HK-2 (cell line): ENCODE results near the gene OOSP4B.
"Not testable (repeated sequence)": the region's sequence is repeated elsewhere in the genome, so short reads cannot be mapped to it uniquely, and the experiment has no call there.

Source experiments
- DNase-seq: peaks from one replicate; pipeline ENCODE4 v3.0.0-alpha.2; 2018; ENCODE audit not compliant: unreplicated experiment

OOSP4B gene

DNA sequence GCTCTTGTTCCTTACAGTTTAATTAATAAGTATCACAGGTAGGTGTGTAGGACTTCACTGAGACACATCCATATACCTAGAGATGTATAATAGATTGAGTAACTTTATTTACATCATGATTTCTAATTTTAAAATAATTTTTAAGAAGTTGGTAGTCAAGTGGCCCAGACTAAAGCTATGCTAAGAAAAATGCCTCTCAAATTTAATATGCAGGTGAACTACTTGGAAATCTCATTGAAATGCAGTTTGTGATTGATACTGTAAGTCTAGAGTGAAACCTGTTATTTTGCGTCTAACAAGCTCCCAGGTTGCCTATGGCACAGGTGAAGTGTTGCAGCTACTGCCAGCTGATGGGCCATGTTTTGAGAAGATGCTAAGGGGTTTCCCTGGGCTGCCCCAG is at the start of gene OOSP4B:
TSS of gene OOSP4B (plus strand) at position 301 of the 400 bp plus-strand sequence.
- no peak for DNase-seq

- DNase-seq = no peak
Observed at GRCh38 chr11:59967677-59968394, 49.1 kb upstream of the OOSP4B start.

DNA sequence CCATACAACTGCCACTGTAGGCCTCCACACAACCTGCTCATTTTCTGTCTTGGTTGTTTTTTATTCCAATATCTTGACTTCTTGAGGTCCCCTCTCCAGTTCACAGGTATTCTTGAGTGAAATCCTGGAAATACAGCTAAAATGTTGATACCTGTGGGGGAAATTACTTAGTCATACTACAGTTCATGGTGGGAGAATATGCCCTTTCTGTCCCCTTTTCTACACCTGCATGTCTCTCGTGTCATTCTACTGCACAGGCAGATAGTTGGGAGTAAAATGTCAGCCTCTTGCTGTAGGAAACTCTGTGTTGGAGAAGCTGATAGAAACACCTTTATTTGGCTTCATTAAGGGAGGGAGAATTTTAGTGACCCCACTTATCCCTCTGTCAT is 48.6 kb upstream of the OOSP4B start:
- DNase-seq = no peak

DNA sequence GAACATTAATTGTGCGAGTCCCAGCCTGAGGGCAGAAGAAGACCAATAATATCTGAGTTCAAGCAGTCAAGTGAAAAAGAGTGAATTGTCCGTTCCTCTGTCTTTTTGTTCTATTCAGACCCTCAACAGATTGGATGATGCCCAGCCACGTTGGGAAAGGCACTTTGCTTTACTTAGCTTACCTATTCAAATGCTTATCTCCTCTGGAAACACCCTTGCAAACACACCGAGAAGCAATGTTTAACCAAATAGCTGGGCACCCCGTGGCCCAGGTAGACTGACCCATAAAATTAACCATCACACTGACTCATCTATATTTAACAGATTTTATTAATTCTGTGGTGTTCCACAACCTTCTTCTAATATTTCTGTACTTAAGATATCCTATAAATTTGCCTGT is 43.9 kb upstream of the OOSP4B start:
- DNase-seq = no peak

DNA sequence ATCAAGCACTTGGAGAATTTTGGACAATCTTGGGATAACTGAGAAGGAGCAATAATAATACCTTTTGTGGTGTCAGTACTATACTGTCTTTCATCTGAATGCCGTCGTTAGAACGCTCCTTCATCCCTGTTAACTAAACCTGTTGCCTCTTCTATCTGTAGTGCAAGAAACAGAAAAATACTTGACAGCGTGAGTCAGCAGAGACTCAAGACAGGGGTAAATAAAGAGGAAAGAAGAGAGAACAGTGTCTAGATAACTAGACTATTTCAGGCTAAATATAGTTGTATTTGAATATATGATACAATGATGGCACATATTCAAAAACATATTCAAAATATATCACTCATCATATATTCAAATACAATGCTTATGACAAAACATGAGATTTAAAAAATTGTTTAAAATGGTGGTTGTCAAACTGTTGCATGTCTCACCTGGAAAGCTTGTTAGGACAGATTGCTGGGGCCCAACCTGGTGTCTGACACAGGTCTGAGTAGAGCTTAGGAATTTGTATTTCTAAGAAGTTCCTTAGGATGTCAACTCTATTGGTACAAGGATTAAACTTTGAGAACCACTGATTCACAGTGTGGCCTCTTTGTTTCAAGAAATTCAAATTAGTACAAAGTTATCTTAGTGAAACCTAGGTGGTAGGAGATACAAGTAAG is 35.7 kb upstream of the OOSP4B start:
- DNase-seq = no peak

DNA sequence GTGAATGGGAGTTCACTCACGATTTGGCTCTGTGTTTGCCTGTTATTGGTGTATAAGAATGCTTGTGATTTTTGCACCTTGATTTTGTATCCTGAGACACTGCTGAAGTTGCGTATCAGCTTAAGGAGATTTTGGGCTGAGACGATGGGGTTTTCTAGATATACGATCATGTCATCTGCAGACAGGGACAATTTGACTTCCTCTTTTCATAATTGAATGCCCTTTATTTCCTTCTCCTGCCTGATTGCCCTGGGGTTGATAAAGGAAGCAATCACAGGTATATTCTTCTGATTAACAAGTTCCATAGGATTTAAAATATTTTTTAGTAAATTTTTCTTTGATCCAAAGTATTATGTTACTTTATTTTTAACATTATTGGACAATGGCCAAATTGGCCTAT is 34.9 kb upstream of the OOSP4B start:
- DNase-seq = not testable (repeated sequence)

GRCh38 chr11:59983212-59983611 is 33.8 kb upstream of the OOSP4B start:
- no peak for DNase-seq

DNA sequence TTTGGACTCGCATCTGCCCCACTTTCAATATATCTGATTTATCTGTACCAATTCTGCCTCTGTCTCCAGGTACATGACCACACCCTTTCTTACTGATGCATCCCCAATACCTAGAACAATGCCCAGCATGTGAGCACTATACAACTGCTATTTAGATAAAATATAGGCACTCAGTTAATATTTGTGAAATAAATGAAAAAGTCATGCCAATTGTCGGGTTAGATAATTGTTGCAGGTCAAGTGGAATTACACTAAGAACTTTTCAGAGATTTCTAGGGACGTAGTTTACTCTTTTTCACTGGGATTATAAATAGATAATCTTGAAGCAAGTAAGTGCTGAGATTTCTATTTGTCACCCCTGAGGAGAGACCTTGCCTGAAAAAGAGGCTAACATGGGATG is 32.6 kb upstream of the OOSP4B start:
- DNase-seq = no peak

DNA sequence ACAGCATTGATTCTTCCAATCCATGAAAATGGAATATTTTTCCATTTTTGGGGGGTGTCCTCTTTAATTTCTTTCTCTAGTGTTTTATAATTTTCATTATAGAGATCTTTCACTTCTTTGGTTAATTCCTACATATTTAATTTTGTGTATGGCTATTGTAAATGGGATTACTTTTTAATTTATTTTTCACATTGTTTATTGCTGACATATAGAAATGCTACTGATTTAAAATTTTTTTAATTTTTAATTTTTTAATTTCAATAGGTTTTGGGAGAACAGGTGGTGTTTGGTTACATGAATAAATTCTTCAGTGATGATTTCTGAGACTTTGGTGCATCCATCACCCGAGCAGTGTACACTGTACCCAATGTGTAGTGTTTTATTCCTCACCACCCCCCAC is 26.6 kb upstream of the OOSP4B start:
- no peak for DNase-seq

GRCh38 chr11:59992425-59992824 is 24.6 kb upstream of the OOSP4B start:
- no peak for DNase-seq

- DNase-seq = no peak
Observed at GRCh38 chr11:59997800-59998199, 19.2 kb upstream of the OOSP4B start.

- DNase-seq = no peak
Observed at GRCh38 chr11:59999691-60000090, 17.3 kb upstream of the OOSP4B start.

DNA sequence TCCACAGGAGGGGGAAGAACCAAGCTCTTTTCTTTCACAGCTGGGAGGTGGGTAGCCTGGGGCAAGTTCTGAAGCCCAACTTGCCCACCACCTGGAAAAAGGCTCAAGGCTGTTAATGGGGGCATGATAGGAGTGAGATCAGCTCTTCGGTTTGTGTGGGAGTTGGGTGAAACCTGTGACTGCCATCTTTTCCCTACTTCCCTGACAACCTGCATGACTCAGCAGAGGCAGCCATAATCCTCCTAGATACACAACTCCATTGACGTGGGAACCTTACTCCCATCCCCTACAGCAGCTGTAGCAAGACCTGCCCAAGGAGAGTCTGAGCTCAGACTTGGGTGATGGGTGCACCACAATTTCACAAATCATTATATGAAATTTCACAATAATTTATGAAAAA is 13.3 kb upstream of the OOSP4B start:
- DNase-seq = no peak

DNA sequence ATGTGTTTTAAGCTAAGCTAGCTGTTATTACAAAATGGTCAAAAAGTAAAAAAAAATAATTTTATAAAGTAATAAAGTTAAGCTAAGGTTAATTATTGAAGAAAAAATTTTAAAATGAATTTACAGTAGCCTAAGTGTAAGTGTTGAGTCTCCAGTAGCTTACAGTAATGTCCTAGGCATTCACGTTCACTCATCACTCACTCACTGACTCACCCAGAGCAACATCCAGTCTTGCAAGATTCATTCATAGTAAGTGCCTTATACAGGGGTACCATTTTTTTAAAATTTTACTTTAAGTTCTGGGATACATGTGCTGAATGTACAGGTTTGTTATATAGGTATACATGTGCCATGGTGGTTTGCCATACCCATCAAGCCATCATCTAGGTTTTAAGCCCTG is 11.6 kb upstream of the OOSP4B start:
- DNase-seq = no peak

GRCh38 chr11:60018058-60018457 is 1.1 kb downstream of the OOSP4B start:
- no peak for DNase-seq

GRCh38 chr11:60020376-60020775 is 3.4 kb downstream of the OOSP4B start:
- not testable (repeated sequence) for DNase-seq

DNA sequence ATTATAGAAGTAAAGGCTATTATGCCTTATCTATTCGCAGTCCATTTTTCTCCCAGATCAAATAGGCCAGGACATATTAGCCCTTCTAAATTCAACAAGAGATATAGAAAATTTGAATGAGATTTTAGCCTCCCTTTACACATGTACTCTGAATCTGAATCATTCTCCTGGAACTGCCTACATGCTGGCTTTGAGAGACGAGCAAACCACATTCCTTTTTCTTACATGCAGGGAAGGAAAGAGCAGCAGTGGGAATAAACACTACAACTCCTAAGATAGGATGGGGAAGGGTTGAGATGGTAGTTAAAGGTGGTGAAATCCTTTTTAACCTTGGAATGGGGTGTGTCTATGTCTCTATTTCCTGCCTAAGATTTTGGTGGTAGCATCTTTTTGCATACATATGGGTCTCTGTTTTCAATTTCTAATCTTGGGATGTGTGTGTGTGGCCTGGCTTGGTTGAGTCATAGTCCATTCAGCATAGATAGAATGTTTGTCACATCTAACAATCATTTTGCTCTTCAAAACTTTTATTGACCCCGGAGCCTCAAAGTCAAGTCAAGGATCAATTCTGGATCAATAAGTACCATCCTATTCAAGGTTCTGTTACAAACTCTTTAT is 12.1 kb downstream of the OOSP4B start:
- DNase-seq = no peak

DNA sequence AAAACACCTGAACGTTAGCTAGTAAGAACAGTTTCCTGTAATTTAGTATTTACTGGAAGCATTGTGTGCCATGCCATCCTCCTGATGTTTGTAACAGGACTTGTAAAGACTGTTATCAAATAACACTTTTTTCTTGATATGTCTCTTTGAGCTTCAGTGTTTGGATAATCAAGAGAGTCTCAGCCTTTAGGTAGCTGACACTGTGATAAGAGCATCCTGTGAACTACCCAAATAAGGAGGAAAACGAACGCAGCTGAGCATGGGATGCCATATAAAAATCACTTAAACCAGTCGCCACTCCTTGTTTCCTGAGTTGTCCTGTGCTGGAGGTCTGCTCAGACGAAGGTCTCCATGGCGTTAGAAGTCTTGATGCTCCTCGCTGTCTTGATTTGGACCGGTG is 23.1 kb downstream of the OOSP4B start, which contains the start of gene OOSP2:
TSS of gene OOSP2 (plus strand) at position 301 of the 400 bp plus-strand sequence. CDS start at position 352, 51 bp downstream.
- no peak for DNase-seq

DNA sequence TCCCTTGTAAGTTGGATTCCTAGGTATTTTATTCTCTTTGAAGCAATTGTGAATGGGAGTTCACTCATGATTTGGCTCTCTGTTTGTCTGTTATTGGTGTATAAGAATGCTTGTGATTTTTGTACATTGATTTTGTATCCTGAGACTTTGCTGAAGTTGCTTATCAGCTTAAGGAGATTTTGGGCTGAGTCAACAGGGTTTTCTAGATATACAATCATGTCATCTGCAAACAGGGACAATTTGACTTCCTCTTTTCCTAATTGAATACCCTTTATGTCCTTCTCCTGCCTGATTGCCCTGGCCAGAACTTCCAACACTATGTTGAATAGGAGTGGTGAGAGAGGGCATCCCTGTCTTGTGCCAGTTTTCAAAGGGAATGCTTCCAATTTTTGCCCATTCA is 33.4 kb downstream of the OOSP4B start:
- DNase-seq = not testable (repeated sequence)

GRCh38 chr11:60050839-60051238 is 33.9 kb downstream of the OOSP4B start:
- not testable (repeated sequence) for DNase-seq

DNA sequence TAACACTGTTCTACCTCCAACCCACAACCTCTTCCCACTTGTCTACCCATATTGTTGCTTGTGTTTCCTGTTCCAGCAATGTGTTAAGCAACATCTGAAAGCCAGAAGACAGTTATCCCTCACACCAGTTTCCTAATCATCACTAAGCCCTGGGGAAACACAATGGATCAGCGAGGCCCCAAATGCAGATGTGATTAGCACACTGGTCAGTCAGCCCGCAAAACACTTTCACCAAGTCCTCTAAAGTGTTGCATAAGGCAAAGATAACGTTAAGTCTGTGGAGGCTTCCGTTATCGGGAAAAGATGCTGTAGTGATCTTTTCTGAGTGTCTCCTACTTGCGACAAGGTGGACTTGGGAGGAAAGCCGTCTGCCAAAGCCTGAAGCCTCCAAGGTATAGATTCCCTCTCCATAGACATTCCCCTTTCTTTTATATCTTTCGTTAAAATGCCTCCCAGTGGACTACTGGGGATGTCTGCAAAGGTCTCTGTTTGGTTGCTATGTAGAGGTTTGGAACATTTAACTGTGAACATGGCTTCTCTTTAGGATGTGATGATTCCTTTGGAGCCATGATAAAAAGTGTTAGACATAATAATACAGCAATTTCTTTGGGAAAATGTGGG is 39.5 kb downstream of the OOSP4B start, which contains the start of gene MS4A3:
TSS of gene MS4A3 (plus strand) at position 317 of the 621 bp plus-strand sequence. CDS start 4,496 bp downstream, outside the sequence.
- no peak for DNase-seq

GRCh38 chr11:60059052-60059451 is 42.1 kb downstream of the OOSP4B start:
- no peak for DNase-seq
